GM23338 (cell line): Measurements from ENCODE around the gene R3HDML.

Experiments
- EZH2 ChIP-seq: fragments of 200-600 bp; sonication (generic); IDR thresholded peaks from one replicate; pipeline ENCODE4 v1.8.0; 2017; ENCODE audit warnings: antibody characterized with exemption, mild to moderate bottlenecking, low read depth; ENCODE audit not compliant: unreplicated experiment
- ZNF331 ChIP-seq: fragments of 250-450 bp; sonication (Bioruptor Pico); IDR thresholded peaks from 2 replicates; pipeline ENCODE4 v1.5.0; 2020; ENCODE audit warnings: low read depth, mild to moderate bottlenecking, moderate library complexity
- TF ChIP-seq, protein P1 (sequence below), 2 experiments: fragments of 200-600 bp in 1 of 2; sonication (generic) in 1 of 2; conservative IDR thresholded peaks; 2 replicates each; pipeline versions ENCODE4 v1.5.1 to v1.6.1; 2016 to 2017; ENCODE audit warnings: antibody characterized with exemption in 2 of 2, low read depth in 2 of 2, mild to moderate bottlenecking in 2 of 2, moderate library complexity in 1 of 2

DNA sequence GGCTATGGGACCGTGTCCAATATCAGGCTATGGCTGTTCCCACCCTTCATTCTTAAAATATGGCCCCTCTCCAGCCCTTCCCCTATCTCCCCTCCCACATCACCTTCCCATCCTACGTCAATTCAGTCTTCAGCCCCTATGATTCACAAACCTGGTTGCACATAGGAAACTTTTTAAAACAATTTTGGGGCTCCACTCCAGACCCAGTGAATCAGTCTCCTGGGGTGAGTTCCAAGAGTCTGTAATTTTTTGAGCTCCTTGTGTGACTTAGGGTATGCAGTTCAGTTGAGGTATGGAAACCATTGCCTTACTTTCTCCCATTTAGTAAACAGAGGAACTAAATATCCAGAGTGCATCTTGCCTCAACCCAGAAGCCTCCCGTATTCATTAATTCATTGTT is 24.2 kb downstream of the R3HDML start:
- TF ChIP-seq, protein P1, sequence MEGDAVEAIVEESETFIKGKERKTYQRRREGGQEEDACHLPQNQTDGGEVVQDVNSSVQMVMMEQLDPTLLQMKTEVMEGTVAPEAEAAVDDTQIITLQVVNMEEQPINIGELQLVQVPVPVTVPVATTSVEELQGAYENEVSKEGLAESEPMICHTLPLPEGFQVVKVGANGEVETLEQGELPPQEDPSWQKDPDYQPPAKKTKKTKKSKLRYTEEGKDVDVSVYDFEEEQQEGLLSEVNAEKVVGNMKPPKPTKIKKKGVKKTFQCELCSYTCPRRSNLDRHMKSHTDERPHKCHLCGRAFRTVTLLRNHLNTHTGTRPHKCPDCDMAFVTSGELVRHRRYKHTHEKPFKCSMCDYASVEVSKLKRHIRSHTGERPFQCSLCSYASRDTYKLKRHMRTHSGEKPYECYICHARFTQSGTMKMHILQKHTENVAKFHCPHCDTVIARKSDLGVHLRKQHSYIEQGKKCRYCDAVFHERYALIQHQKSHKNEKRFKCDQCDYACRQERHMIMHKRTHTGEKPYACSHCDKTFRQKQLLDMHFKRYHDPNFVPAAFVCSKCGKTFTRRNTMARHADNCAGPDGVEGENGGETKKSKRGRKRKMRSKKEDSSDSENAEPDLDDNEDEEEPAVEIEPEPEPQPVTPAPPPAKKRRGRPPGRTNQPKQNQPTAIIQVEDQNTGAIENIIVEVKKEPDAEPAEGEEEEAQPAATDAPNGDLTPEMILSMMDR (conservative IDR thresholded peaks at IDR 0.05; ENCODE audit: low read depth in 2 of 2) = no peak
- TF ChIP-seq ZNF331 (CRISPR knock-in tag) (no peak), EZH2 (no peak)
